ENCODE results near the gene HAAO. TPM values are rescaled to one million over a fixed set of nuclear protein-coding genes. Genes with fewer than 3 reads are reported as not detected.

HAAO gene
- total RNA-seq, 1 experiment from 2014 or later: 6.6 TPM

- DNase-seq: no peak
- Histone ChIP-seq H3K23me2 (ENCODE audit: insufficient read length, low read depth, low read length, poor library complexity, severe bottlenecking) (no peaks in the 10 kb centered on the region), H3K27me3 (ENCODE audit: insufficient read depth, low read length) (no peaks in the 10 kb centered on the region), H3K4ac (ENCODE audit: low read depth, low read length) (no peak overlapping the region), H2AK5ac (ENCODE audit: insufficient read length, low read length) (no peak overlapping the region), H3K14ac (ENCODE audit: insufficient read depth, low read length) (no peak overlapping the region), H2BK15ac (ENCODE audit: low read depth, low read length) (no peak overlapping the region), H3K9ac (ENCODE audit: extremely low read depth, insufficient read length, low read length) (no peak overlapping the region), H4K20me1 (ENCODE audit: control insufficient read depth, insufficient read depth, insufficient read length) (no peaks in the 10 kb centered on the region), H3K4me1 (ENCODE audit: insufficient read depth, low read length) (peaks cover 6% of the 10 kb centered on the region; the same call in 1 of the 2 replicates), H3T11ph (ENCODE audit: low read length) (no peak overlapping the region), H3K56ac (ENCODE audit: insufficient read length, low read depth, low read length) (no peak overlapping the region), H2BK12ac (ENCODE audit: insufficient read length, low read depth, low read length) (no peak overlapping the region), H3K9me3 (ENCODE audit: control insufficient read depth, low read depth, low read length) (no peaks in the 10 kb centered on the region), H3K79me2 (ENCODE audit: insufficient read depth, low read length) (no peaks in the 10 kb centered on the region), H4K5ac (ENCODE audit: insufficient read length, low read depth, low read length) (no peak overlapping the region), H3K18ac (ENCODE audit: insufficient read length, low read depth, low read length) (no peak overlapping the region), H4K8ac (replicated peaks; ENCODE audit: insufficient read length, low read depth, low read length) (no peak overlapping the region), H2BK120ac (ENCODE audit: low read depth, low read length, poor library complexity, severe bottlenecking) (no peak overlapping the region), H2AFZ (ENCODE audit: low read length) (no peak overlapping the region), H4K91ac (ENCODE audit: insufficient read length, low read depth, low read length) (no peak overlapping the region), H3K4me2 (ENCODE audit: insufficient read depth, insufficient read length, low read length) (no peak overlapping the region), H3K79me1 (ENCODE audit: insufficient read depth, low read depth, low read length, poor library complexity, severe bottlenecking) (no peaks in the 10 kb centered on the region), H2BK20ac (ENCODE audit: low read depth, low read length, poor library complexity, severe bottlenecking) (no peak overlapping the region), H2BK5ac (ENCODE audit: insufficient read length, low read length) (no peak overlapping the region), H3K27ac (ENCODE audit: insufficient read length, low read depth, low read length) (no peak overlapping the region), H3K23ac (ENCODE audit: insufficient read length, low read depth, low read length) (no peak overlapping the region)
- no peaks in the 10 kb centered on the region for H3K27me3 Mint-ChIP-seq (ENCODE audit: low read depth)
- H3K27ac Mint-ChIP-seq: peak overlapping the region in 1 of 3 experiments; percentile 91; a peak in 2 of 7 replicates
- TF ChIP-seq, protein P1, sequence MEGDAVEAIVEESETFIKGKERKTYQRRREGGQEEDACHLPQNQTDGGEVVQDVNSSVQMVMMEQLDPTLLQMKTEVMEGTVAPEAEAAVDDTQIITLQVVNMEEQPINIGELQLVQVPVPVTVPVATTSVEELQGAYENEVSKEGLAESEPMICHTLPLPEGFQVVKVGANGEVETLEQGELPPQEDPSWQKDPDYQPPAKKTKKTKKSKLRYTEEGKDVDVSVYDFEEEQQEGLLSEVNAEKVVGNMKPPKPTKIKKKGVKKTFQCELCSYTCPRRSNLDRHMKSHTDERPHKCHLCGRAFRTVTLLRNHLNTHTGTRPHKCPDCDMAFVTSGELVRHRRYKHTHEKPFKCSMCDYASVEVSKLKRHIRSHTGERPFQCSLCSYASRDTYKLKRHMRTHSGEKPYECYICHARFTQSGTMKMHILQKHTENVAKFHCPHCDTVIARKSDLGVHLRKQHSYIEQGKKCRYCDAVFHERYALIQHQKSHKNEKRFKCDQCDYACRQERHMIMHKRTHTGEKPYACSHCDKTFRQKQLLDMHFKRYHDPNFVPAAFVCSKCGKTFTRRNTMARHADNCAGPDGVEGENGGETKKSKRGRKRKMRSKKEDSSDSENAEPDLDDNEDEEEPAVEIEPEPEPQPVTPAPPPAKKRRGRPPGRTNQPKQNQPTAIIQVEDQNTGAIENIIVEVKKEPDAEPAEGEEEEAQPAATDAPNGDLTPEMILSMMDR (conservative IDR thresholded peaks at IDR 0.05): no peak
- peaks cover 13 to 17% of the 10 kb centered on the region in 2 experiments for H3K4me1 Mint-ChIP-seq
- no peaks in the 10 kb centered on the region for H3K9me3 Mint-ChIP-seq
- no peak overlapping the region for H3K4me3 Mint-ChIP-seq
- peaks cover 0 to 1% (median 0%) of the 10 kb centered on the region in 3 experiments; a peak in 1 of 7 replicates for H3K36me3 Mint-ChIP-seq (ENCODE audit: insufficient read depth in 1 of 3, low read depth in 3 of 3)
- no CpG with 5 or more reads among the region's 2 CpGs for WGBS (ENCODE audit: extremely low coverage, insufficient read length, low lambda C conversion rate)
These were observed 70.5 kb downstream of the HAAO start for GRCh38 chr2:42721898-42722297.

Other genes with a start within 250 kb of the HAAO start
- 236 and 253 TPM in 2 replicates for gene MTA3, start 224.0 kb downstream of the HAAO start, total RNA-seq (2021)
- 1.6 TPM in 2 replicates for gene OXER1, start 28.4 kb downstream of the HAAO start, total RNA-seq (2021)

Data from H9 (cell line).